Activated naive CD8-positive, alpha-beta T cell (primary cell): ENCODE results near the gene PCDHB4.
"Not testable (repeated sequence)": the region's sequence is repeated elsewhere in the genome, so short reads cannot be mapped to it uniquely, and the experiment has no call there.

ENCODE experiments used
- H3K27ac Mint-ChIP-seq: one replicate; pipeline ENCODE4 v1.8.0; 2021; ENCODE audit warnings: mixed read lengths
- H3K27me3 Mint-ChIP-seq: one replicate; pipeline ENCODE4 v1.8.0; 2021; ENCODE audit warnings: mixed read lengths
- H3K36me3 Mint-ChIP-seq: one replicate; pipeline ENCODE4 v1.8.0; 2021; ENCODE audit warnings: mixed read lengths
- H3K4me1 Mint-ChIP-seq: one replicate; pipeline ENCODE4 v1.8.0; 2021; ENCODE audit warnings: low read depth, mixed read lengths
- H3K4me3 Mint-ChIP-seq: one replicate; pipeline ENCODE4 v1.8.0; 2021; ENCODE audit warnings: mild to moderate bottlenecking, mixed read lengths
- H3K9me3 Mint-ChIP-seq: one replicate; pipeline ENCODE4 v1.8.0; 2021; ENCODE audit warnings: low read depth, mixed read lengths

Gene PCDHB4

GRCh38 chr5:141121563-141121962 is at the start of gene PCDHB4:
PCDHB4 (plus strand) TSS chr5:141121818; CDS start chr5:141121999, 181 bp downstream.
- H3K27ac Mint-ChIP-seq, result no peak within 1 kb of the TSS
- H3K36me3 Mint-ChIP-seq, result peaks cover 10% of the 10 kb centered on the region
- peaks cover 17% of the 10 kb centered on the region for H3K9me3 Mint-ChIP-seq
- H3K27me3 Mint-ChIP-seq, result peaks cover 21% of the 10 kb centered on the region
- no peaks in the 10 kb centered on the region for H3K4me1 Mint-ChIP-seq
- H3K4me3 Mint-ChIP-seq, result no peak within 1 kb of the TSS

- H3K27ac Mint-ChIP-seq, result no peak overlapping the region
- H3K9me3 Mint-ChIP-seq, result peaks cover 4% of the 10 kb centered on the region
- peaks cover 5% of the 10 kb centered on the region for H3K36me3 Mint-ChIP-seq
- H3K27me3 Mint-ChIP-seq, result peaks cover 30% of the 10 kb centered on the region
- no peaks in the 10 kb centered on the region for H3K4me1 Mint-ChIP-seq
- no peak overlapping the region for H3K4me3 Mint-ChIP-seq
Observed at GRCh38 chr5:141077826-141078225, 43.8 kb upstream of the PCDHB4 start.

- H3K4me3 Mint-ChIP-seq, result no peak overlapping the region
- H3K27ac Mint-ChIP-seq, result no peak overlapping the region
- H3K9me3 Mint-ChIP-seq, result peaks cover 7% of the 10 kb centered on the region
- H3K36me3 Mint-ChIP-seq, result peaks cover 2% of the 10 kb centered on the region
- H3K4me1 Mint-ChIP-seq, result peaks cover 6% of the 10 kb centered on the region
- H3K27me3 Mint-ChIP-seq, result peaks cover 26% of the 10 kb centered on the region
Observed at GRCh38 chr5:141082228-141082627, 39.4 kb upstream of the PCDHB4 start.

GRCh38 chr5:141084487-141084989 is 37.1 kb upstream of the PCDHB4 start:
- peaks cover 6% of the 10 kb centered on the region for H3K4me1 Mint-ChIP-seq
- no peak overlapping the region for H3K27ac Mint-ChIP-seq
- peaks cover 3% of the 10 kb centered on the region for H3K9me3 Mint-ChIP-seq
- peaks cover 17% of the 10 kb centered on the region for H3K27me3 Mint-ChIP-seq
- peaks cover 2% of the 10 kb centered on the region for H3K36me3 Mint-ChIP-seq
- peak overlapping the region; percentile 90 for H3K4me3 Mint-ChIP-seq

GRCh38 chr5:141094481-141095262 is 26.9 kb upstream of the PCDHB4 start, which contains the start of gene PCDHB2:
PCDHB2 (plus strand) TSS chr5:141094615; CDS start chr5:141094791, 176 bp downstream.
- Mint-ChIP-seq H3K27ac (no peak within 1 kb of the TSS), H3K4me1 (no peaks in the 10 kb centered on the region), H3K4me3 (no peak within 1 kb of the TSS), H3K27me3 (peaks cover 36% of the 10 kb centered on the region), H3K36me3 (peaks cover 6% of the 10 kb centered on the region), H3K9me3 (peaks cover 17% of the 10 kb centered on the region)

GRCh38 chr5:141095263-141095641 is 26.4 kb upstream of the PCDHB4 start:
- Mint-ChIP-seq H3K4me3 (no peak overlapping the region), H3K4me1 (peaks cover 1% of the 10 kb centered on the region), H3K27me3 (peaks cover 42% of the 10 kb centered on the region), H3K27ac (no peak overlapping the region), H3K36me3 (peaks cover 11% of the 10 kb centered on the region), H3K9me3 (peaks cover 17% of the 10 kb centered on the region)

- H3K4me1 Mint-ChIP-seq, H3K27ac Mint-ChIP-seq, H3K4me3 Mint-ChIP-seq: not testable (repeated sequence)
- H3K9me3 Mint-ChIP-seq, result peaks cover 22% of the 10 kb centered on the region
- peaks cover 13% of the 10 kb centered on the region for H3K36me3 Mint-ChIP-seq
- H3K27me3 Mint-ChIP-seq, result peaks cover 47% of the 10 kb centered on the region
Observed at GRCh38 chr5:141096181-141096580, 25.4 kb upstream of the PCDHB4 start.

GRCh38 chr5:141096586-141096985 is 25.0 kb upstream of the PCDHB4 start:
- Mint-ChIP-seq H3K36me3 (peaks cover 13% of the 10 kb centered on the region), H3K9me3 (peaks cover 25% of the 10 kb centered on the region), H3K27me3 (peaks cover 51% of the 10 kb centered on the region)
- not testable (repeated sequence) for H3K4me3 Mint-ChIP-seq, H3K27ac Mint-ChIP-seq, H3K4me1 Mint-ChIP-seq

- peaks cover 1% of the 10 kb centered on the region for H3K4me1 Mint-ChIP-seq
- H3K9me3 Mint-ChIP-seq, result peaks cover 15% of the 10 kb centered on the region
- H3K27me3 Mint-ChIP-seq, result peaks cover 43% of the 10 kb centered on the region
- H3K4me3 Mint-ChIP-seq, result no peak within 1 kb of the TSS
- peaks cover 10% of the 10 kb centered on the region for H3K36me3 Mint-ChIP-seq
- H3K27ac Mint-ChIP-seq, result no peak within 1 kb of the TSS
Observed at GRCh38 chr5:141100243-141100805, 21.3 kb upstream of the PCDHB4 start, which contains the start of gene PCDHB3. PCDHB3 (plus strand) TSS chr5:141100473; CDS start chr5:141100650, 177 bp downstream.

GRCh38 chr5:141101059-141101458 is 20.6 kb upstream of the PCDHB4 start:
- H3K27me3 Mint-ChIP-seq, result peaks cover 42% of the 10 kb centered on the region
- H3K27ac Mint-ChIP-seq, result no peak overlapping the region
- H3K36me3 Mint-ChIP-seq, result peaks cover 10% of the 10 kb centered on the region
- peaks cover 1% of the 10 kb centered on the region for H3K4me1 Mint-ChIP-seq
- H3K4me3 Mint-ChIP-seq, result no peak overlapping the region
- peaks cover 15% of the 10 kb centered on the region for H3K9me3 Mint-ChIP-seq

GRCh38 chr5:141102070-141102469 is 19.5 kb upstream of the PCDHB4 start:
- H3K27ac Mint-ChIP-seq, H3K4me3 Mint-ChIP-seq, H3K36me3 Mint-ChIP-seq, H3K4me1 Mint-ChIP-seq: not testable (repeated sequence)
- Mint-ChIP-seq H3K27me3 (peaks cover 40% of the 10 kb centered on the region), H3K9me3 (peaks cover 15% of the 10 kb centered on the region)

- peaks cover 38% of the 10 kb centered on the region for H3K27me3 Mint-ChIP-seq
- H3K4me1 Mint-ChIP-seq, H3K36me3 Mint-ChIP-seq, H3K27ac Mint-ChIP-seq, H3K4me3 Mint-ChIP-seq: not testable (repeated sequence)
- peaks cover 15% of the 10 kb centered on the region for H3K9me3 Mint-ChIP-seq
Observed at GRCh38 chr5:141102471-141102870, 19.1 kb upstream of the PCDHB4 start.

- H3K4me1 Mint-ChIP-seq, result no peaks in the 10 kb centered on the region
- peaks cover 1% of the 10 kb centered on the region for H3K36me3 Mint-ChIP-seq
- H3K9me3 Mint-ChIP-seq, result peaks cover 11% of the 10 kb centered on the region
- no peak overlapping the region for H3K4me3 Mint-ChIP-seq
- no peak overlapping the region for H3K27ac Mint-ChIP-seq
- peaks cover 27% of the 10 kb centered on the region for H3K27me3 Mint-ChIP-seq
Observed at GRCh38 chr5:141105350-141105749, 16.3 kb upstream of the PCDHB4 start.

- H3K9me3 Mint-ChIP-seq, result peaks cover 34% of the 10 kb centered on the region
Observed at GRCh38 chr5:141119250-141119649, 2.4 kb upstream of the PCDHB4 start.

GRCh38 chr5:141121985-141122384 is 367 bp downstream of the PCDHB4 start:
- peaks cover 21% of the 10 kb centered on the region for H3K27me3 Mint-ChIP-seq
- no peak overlapping the region for H3K27ac Mint-ChIP-seq
- no peaks in the 10 kb centered on the region for H3K4me1 Mint-ChIP-seq
- H3K36me3 Mint-ChIP-seq, result peaks cover 7% of the 10 kb centered on the region
- no peak overlapping the region for H3K4me3 Mint-ChIP-seq
- H3K9me3 Mint-ChIP-seq, result peaks cover 14% of the 10 kb centered on the region

More at GRCh38 chr5:141119250-141119649, 2.4 kb upstream of the PCDHB4 start:
- peaks cover 14% of the 10 kb centered on the region for H3K36me3 Mint-ChIP-seq
- H3K27me3 Mint-ChIP-seq, result peaks cover 23% of the 10 kb centered on the region
- H3K4me1 Mint-ChIP-seq, result no peaks in the 10 kb centered on the region
- no peak overlapping the region for H3K4me3 Mint-ChIP-seq
- H3K27ac Mint-ChIP-seq, result no peak overlapping the region
